ENCODE data around the gene KCNH2.

KCNH2 gene

DNA sequence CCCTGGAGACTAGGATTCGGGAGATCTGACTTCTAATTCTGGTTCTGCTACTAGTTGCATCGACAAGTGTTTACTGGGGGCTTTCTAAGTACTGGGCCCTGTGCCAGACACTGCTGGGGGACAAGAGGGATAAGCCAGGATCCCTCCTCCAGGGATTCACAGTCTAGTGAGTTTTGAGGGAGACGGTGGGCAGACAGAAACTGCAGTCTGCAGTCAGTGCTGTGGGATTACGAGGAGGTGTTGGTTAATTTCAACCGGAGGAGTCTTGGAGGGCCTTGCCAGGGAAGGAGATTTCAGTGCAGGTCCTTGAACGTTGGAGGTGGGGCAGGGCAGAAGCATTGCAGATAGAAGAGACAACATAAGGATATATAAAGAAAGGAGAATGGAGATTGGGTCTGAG lies 3.5 kb upstream of the KCNH2 start:
- TF ChIP-seq, protein P1, sequence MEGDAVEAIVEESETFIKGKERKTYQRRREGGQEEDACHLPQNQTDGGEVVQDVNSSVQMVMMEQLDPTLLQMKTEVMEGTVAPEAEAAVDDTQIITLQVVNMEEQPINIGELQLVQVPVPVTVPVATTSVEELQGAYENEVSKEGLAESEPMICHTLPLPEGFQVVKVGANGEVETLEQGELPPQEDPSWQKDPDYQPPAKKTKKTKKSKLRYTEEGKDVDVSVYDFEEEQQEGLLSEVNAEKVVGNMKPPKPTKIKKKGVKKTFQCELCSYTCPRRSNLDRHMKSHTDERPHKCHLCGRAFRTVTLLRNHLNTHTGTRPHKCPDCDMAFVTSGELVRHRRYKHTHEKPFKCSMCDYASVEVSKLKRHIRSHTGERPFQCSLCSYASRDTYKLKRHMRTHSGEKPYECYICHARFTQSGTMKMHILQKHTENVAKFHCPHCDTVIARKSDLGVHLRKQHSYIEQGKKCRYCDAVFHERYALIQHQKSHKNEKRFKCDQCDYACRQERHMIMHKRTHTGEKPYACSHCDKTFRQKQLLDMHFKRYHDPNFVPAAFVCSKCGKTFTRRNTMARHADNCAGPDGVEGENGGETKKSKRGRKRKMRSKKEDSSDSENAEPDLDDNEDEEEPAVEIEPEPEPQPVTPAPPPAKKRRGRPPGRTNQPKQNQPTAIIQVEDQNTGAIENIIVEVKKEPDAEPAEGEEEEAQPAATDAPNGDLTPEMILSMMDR (IDR thresholded peaks at IDR 0.05; ENCODE audit: low read depth, low read length, missing control alignments), result no peak
- no peak overlapping the region for H3K4me3 ChIP-seq (ENCODE audit: low read depth, low read length)
- DNase-seq (ENCODE audit: low read depth), result no peak

DNA sequence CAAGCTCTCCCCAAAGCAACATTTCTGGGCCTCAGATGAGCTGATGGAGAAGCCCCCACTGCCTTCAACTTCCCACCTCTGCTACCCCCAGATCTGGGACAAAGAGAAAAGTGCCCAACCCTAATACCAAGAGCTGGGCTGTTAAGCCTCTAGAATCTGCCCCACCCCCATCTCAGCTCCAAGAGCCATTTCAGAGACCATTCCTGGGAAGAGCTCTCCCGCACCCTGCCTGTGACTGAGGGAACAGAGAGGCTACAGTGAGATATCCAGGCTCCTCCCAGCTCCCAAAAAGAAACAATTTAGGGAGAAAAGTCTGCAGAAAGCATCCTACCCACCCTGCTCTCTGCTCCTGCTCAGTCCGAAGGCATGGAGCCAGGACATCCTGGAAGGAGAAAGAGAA lies 2.5 kb upstream of the KCNH2 start:
- H3K4me3 ChIP-seq (ENCODE audit: low read depth, low read length), result no peak overlapping the region
- no peak for DNase-seq (ENCODE audit: low read depth)
- TF ChIP-seq, protein P1 (IDR thresholded peaks at IDR 0.05; ENCODE audit: low read depth, low read length, missing control alignments), result no peak

DNA sequence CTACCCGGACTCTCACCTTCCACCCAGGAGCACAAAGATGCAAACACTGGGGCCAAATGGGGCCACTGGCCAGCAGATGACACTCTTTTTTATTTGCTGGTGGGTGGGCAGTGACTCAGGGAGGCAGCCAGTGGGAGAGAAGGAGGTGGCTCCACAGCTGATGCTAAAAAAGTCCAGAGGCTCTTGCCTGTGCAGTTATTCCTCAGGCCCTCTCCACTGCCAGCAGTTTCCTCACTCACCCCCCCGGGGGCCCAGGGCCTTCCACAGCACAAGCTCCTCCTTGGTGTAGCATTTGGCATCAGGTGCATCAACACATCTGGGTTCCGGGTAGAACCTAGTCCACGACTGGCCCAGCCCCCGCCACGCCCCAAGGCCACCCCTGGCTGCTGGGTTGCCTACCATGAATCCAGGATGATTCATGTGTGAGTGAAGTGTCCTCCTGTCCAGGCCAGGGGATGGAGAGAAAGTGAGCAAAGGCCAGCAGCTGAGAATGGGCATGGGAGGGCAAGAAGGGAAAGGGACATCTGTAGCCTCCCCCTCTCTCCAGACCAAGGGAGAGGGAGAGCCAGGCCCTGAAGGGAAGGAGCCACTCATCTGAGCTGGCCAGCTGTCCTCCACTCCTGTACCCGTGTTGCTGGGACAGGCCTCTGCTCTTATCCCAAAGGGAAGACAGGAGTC lies 1.7 kb upstream of the KCNH2 start:
- TF ChIP-seq, protein P1 (IDR thresholded peaks at IDR 0.05; ENCODE audit: low read depth, low read length, missing control alignments), result no peak
- no peak for DNase-seq (ENCODE audit: low read depth)
- H3K4me3 ChIP-seq (ENCODE audit: low read depth, low read length), result no peak overlapping the region

DNA sequence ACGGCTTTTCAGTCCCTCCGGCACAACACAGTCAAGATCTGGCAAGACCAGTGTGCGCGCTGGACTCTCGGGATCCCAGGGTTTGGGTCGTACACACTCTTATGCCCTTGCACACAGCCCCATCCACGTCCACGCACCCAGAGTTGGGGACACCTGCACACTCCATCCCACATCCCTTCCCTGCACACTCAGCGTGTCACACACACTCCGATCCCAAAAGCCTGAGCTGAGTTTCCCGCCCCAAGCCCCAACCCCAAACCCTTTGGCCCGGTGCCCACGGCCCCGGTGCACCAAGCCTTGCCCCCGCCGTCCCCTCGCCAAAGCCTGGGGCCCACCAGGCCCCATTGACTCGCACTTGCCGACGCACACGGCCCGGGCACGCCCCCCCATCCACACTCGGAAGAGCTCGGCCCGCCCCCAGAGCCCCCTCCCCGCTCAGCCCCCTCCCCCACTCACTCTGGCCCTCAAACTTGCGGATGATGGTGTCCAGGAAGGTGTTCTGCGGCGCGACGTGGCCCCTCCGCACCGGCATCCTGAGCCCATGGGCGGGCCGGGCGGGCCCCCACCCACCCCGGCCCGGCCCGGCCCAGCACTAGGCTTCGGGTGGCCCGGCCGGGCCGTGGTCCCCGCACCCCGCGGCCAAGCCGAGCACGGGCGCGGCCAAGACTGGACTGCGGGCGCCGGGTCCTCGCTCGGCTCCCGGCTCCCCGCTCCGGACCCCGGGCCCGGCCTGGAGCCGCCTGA lies 567 bp downstream of the KCNH2 start:
- TF ChIP-seq, protein P1 (IDR thresholded peaks at IDR 0.05; ENCODE audit: low read depth, low read length, missing control alignments), result no peak
- no peak for DNase-seq (ENCODE audit: low read depth)
- no peak overlapping the region for H3K4me3 ChIP-seq (ENCODE audit: low read depth, low read length)

DNA sequence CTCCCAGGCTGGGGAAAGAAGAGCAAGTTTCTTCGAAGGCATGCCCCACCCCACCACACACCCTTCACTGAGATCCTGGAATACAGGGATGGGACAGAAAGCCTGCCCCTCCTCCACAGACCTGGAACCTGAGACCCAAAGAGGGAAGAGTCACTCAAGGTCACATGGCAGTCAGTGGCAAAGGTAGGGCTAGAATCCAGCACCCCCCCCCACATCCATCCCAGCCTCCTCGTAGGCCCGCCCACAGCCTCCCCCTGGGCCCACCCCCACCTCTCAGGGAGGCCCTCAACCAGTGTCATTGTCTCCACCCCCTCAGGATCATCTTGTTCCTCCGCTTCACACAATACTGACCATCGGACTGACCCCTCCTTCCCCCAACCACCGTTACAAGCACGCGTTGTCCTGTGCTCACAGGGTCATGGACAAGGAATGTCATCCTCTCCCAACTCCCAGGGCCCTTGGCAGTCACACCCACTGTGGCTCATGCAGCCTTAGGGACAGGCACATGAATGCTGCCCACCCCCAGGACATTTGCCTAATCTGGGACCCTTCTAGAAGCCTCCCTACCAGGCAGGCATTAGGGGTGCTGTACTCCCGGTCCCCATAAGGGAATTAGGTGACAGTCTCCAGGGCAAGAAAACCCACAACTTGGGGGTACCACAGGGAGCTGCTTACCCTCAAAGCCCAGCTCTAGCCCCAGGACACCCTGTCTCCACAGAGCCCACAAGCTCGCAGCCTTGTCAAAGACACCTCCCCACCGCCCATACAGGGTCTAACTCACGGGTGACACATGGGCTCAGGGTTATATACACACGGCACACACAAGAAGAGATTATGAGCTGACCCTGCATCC lies 1.4 kb downstream of the KCNH2 start:
- no peak overlapping the region for H3K4me3 ChIP-seq (ENCODE audit: low read depth, low read length)

DNA sequence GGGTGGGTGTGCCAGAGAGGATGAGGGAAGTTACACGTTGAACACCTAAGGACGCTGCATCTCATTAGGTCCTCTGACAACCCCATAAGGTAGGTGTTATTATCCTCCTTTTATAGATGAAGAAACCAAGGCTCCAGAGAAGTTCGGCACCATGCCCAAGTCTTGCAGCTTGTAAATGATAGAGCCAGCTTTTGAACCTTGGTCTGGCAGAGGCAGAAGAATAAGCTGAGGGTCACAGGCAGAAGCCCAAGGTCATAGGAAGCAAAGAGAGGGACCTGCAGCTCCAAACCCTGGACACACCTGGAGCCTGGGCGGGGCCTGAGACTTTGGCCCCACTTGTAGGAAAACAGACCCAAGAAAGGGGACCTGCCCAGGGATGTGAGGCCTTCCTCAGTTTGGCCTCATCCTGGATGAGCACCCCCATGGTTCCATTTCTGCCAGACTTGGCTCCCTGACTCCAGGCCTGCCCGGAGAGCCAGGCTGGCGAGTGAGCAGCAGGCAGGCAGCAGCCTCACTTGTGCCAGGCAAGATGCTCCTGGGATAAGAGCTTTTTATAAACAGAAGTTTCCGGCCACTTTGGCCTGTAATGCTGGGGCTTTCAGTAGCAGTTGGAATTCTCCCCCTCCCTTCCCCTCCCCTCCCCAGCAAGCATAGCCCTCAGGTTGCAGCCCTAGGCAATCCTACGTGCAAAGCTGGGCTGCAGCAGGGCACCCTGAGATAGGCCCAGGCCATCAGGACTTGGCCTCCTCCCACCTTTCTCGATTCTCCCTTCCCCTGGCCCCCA lies 2.4 kb downstream of the KCNH2 start:
- no peak for DNase-seq (ENCODE audit: low read depth)
- H3K4me3 ChIP-seq (ENCODE audit: low read depth, low read length), result no peak overlapping the region; the same call in 1 of the 2 replicates
- TF ChIP-seq, protein P1 (IDR thresholded peaks at IDR 0.05; ENCODE audit: low read depth, low read length, missing control alignments), result no peak

More for the DNA sequence above, 1.4 kb downstream of the KCNH2 start:
- TF ChIP-seq, protein P1 (IDR thresholded peaks at IDR 0.05; ENCODE audit: low read depth, low read length, missing control alignments), result no peak
- no peak for DNase-seq (ENCODE audit: low read depth)
